Ramos (cell line): ENCODE data around the gene LENG1.
"Not testable (repeated sequence)": the region's sequence is repeated elsewhere in the genome, so short reads cannot be mapped to it uniquely, and the experiment has no call there.

ENCODE experiments used
- in situ Hi-C: fragments of 300-500 bp; cut with MboI; formaldehyde crosslinking; loops from one replicate; pipeline ENCODE4 v1.14.3; 2022; ENCODE audit warnings: low sequenced_read_pairs; ENCODE audit not compliant: unreplicated experiment

Gene LENG1

DNA sequence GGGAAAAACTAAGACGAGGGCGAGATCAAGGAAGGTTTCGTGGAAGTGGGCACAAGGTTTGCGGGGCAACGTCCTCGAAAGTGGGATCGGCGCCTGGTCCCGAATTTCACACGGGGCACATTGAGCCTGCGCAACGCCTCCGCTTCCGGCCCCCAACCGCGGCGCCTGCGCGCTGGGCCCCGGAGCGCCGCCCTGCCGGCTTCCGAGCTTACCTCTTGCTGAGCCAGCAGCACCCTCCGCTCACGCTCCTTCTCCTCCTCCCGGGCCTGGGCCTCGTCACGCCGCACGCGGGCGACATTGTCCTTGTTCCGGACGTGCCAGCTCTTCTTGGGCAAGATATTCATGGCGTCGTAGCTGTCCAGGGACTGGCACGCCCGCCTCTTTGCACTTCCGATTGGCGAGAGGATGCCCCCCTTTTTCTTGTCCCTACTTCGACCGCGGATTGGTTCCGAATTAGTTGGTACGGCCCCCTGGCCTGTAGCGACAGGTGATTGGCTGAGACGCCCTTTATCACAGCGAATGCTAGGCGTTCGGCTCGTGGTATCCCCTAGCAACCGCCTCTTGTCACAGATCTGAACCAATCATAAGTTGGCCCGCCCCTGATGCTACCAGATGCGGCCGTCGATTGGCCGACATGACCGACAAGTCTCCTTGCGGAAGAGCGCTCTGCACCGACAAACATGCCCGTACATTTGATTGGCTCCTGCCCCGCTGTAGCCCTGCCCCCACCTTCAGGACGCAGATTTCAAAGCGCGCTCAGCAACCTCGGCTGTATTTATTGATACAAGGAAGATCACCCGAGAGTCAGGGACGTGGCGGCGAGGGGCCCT lies at the start of gene LENG1:
Gene LENG1 (minus strand): TSS at position 370 of the 830 bp plus-strand sequence. CDS start 26 bp downstream, at position 344.
- in situ Hi-C loops: loop anchor here (5.0 kb wide), 1 partner anchor 73 kb away; no protein-coding TSS in a partner anchor

DNA sequence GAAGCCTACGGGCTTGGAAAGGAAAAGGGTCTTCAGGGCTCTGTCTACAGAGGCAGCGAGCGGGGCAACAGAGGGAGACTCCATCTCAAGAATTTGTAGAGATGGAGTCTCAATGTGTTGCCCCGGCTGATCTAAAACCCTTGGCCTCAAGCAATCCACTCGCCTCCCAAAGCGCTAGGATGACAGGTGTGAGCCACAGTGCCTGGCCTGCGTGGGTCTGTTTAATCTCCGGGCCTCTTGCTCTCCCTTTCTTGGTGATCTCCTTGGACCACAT lies 49.2 kb upstream of the LENG1 start:
- in situ Hi-C loops: no loop called here

DNA sequence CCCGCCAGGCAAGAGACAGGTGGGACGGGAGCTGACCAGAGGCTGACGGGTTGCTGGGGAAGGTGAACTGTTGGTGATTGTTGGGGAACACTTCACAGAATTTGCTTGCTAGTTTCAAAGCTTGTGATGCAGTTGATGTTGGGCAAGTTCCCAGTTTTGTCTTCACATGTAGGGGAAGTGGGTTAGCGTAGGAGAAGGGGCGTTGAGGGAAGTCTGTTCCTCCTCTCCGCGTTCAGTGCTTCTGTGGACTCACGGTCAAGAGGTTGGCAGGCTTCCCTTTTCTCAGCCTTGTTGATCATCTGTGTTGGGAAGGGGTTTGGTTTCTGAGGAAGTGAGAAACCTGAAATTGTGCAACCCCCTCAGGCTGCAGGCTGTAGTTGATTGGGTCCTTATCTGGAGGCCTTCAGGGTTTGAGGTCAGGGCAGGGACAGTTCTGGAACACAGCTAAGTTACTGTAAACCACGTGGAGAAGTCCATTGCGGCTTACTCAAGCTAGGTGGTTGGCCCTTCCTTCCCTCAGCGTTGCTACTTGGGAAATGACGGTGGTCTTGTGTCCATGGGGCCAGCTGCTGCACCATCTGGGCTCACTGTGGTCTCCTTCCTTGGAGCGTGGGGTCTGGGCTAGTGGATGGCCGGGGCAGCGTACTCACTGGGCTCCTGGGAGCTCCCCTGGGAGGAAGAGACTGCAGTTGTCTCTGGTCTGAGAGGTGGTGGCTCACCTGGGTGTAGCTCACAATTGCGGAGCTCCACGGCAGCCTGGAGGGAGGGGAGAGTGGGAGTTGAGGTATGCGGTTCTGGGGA lies 48.7 kb upstream of the LENG1 start:
- in situ Hi-C loops: no loop called here

DNA sequence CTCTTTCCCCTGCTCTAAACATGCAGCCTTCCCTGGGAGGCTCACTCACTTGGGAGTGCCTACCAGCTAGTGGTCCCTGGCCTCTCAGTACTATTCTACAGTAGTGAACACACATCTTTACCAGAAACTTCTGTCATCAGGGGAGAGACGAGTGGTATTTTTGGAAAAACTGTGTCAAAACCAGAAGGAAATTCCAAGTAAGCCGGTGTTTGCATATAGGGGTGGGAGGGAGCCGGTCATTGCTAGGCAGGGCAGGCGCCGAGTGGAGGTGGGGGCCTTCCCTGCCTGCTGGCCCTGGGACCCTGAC lies 48.1 kb upstream of the LENG1 start:
- in situ Hi-C loops: no loop called here

DNA sequence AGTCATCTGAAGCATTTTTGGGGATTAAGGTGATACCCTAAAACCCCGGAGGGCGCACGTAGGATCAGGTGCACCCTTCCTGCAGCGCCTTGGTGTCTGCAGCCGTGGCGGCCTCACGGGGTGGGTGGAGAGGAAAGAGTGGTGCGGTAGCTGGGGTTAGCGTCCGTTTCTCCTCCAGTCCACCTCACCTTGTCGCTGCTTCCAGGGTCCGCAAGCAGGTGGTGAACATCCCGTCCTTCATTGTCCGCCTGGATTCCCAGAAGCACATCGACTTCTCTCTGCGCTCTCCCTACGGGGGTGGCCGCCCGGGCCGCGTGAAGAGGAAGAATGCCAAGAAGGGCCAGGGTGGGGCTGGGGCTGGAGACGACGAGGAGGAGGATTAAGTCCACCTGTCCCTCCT lies 47.7 kb upstream of the LENG1 start:
- in situ Hi-C loops: not testable (repeated sequence)

DNA sequence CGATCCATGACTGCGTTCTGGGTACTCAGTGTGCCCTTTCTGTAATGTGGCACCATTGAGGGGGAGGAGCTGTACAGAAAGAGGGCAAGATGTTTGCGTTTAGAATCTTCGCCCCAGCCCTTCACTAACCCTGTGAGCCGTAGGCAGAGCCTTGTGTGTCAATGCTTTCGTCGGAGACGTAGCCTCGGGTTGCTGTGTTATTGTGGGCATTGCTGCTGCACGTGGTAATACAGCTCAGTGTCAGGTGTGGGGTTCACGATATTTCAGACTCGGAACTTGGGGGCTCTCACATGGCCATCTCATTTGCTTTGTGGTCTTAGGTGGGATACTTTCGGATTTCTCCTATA lies 47.3 kb upstream of the LENG1 start:
- in situ Hi-C loops: no loop called here

DNA sequence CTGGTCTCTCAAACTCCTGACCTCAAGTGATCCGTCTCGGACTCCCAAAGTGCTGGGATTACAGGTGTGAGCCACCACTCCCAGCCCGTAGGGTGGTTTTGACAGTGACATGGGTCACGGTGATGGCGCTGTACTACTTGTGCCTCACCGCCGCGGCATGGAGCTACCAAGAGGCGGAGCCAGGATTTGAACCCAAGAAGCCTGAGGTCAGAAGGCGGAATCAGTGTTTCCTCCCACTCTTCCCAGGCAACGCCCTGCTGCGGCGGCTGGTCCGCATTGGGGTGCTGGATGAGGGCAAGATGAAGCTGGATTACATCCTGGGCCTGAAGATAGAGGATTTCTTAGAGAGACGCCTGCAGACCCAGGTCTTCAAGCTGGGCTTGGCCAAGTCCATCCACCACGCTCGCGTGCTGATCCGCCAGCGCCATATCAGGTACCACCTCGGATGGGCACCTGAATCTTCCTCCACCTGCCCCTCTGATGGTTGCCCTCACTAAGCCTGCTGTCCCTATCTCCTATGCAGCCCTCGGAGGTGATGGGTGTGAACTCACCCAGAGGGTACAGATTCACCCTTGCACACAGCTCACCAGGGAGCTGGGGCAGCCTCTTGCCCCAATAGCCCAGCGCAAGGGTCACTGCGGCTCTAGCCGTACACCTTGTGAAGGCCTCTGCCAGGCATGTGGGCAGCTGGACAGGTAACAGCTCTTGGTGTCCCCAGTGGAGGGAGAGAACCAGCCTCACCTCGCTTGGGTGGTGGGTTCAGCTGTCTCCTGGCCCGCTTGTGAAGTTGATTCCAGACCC lies 46.7 kb upstream of the LENG1 start:
- in situ Hi-C loops: no loop called here

DNA sequence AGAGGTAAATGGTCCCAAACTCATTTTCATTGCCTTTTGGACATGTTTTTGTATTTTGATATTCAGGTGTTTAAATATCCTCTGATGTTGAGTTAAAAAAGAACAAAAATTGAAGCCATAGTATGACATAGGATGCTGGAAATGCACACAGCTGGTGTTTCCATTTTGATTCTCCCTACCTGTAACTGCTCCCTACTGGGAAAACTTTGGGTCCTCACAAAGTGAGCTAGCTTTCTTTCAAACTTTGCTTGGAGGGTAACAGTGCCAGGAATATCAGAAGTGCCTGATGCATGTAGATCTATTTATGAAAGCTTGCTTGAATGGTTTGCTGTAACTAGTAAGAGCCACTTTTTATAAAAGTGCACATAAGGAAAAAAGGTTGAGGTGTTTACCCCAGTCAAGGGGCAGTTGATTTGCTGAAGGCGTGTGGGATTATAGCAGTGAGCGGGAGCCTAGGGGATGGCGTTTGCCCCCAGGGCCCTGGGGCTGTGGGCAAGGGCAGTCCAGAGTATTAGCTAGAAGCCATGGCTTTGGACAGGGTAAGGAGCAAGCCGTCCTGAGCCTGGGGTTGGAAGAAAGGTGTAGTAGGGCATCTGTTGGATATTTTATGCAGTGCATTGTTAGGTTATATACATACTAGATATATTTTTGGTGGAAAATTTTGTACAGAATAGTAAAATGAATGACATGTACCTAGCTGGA lies 45.4 kb upstream of the LENG1 start:
- in situ Hi-C loops: no loop called here

DNA sequence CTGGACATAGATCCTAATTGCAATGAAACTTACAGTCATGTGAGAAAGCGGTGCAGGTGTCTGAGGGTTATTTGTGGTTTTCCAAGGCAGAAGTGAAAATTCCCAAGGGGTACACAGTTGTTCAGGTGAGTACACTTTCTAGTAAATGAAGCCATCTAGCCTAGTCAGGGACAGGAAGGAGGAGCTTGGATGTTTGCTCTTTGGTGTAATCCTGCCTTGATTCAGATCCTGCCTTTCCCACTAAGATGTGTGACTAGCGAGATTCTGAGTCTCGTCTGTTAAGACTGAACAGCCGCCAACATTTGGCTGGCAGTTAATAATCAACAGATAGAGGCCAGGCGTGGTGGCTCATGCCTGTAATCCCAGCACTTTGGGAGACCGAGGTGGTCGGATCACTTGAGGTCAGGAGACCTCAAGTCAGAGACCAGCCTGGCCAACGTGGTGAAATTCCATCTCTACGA lies 43.7 kb upstream of the LENG1 start:
- in situ Hi-C loops: no loop called here

DNA sequence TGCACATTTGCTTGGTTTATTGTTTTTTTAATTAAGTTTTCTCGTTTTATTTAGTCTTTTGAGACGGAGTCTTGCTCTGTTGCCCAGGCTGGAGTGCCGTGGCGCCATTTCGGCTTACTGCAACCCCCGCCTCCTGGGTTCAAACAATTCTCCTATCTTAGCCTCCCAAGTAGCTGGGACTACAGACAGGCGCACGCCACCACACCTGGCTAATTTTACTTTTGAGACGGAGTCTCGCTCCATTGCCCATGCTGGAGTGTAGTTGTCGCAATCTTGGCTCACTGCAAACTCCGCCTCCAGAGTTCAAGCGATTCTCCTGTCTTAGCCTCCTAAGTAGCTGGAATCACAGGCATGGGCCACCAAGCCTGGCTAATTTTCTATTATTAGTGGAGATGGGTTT lies 42.5 kb upstream of the LENG1 start:
- in situ Hi-C loops: no loop called here

DNA sequence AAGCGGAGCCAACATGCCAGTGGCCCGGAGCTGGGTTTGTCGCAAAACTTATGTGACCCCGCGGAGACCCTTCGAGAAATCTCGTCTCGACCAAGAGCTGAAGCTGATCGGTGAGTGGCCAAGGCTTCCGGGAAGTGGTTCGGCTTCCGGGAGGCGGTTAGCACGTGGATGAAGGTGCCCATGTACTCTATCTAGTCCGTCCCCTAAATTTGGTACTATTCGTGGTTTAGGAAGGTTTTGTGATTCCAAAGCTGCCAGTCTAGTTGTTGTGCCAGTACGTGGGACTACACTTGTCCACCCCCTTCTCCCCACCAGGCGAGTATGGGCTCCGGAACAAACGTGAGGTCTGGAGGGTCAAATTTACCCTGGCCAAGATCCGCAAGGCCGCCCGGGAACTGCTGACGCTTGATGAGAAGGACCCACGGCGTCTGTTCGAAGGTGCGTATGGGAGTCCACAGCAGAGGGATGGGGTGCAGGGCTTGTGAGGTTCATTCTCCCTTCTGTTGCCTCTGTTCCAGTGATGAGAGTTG lies 41.7 kb upstream of the LENG1 start:
- in situ Hi-C loops: no loop called here

DNA sequence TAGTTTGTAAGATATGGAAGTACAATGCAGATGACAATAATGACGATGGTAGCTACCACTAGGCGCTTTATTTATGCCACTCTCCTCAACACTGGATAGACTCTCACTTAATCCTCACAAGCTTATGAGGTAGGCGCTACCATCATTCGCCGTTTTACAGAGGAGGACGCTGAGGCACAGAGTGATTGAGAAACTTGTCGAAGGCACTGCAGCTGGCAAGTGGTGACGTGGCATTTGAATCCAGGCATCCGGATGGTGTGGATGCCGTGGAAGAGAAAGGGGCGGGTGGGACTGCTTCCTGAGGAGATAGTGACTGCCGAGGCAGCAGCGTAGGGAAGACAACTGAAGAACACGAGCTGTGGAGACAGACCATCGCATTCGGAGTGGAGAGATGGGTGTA lies 39.9 kb upstream of the LENG1 start:
- in situ Hi-C loops: loop anchor here (25.0 kb wide), 1 partner anchor 1463 kb away; the partner anchor contains the start of gene U2AF2

DNA sequence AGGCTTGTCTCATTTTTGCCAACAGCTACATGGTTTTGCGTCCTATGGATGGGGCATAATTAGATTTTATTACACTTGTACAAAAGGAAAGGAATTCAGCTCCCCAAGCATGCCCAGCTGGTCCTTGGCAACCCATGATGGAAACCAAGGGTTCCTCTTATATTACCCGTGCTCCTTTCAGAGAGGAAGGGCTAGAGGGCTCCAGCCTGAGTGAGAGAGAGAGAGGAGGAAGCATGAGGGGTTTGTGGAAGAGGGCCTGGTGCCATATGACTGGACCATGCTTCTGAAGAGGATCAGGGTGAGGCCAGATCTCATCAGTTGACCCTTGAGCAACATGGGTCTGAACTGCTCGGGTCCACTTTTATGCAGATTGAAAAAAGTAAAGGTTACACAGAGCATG lies 37.6 kb upstream of the LENG1 start:
- in situ Hi-C loops: loop anchor here (25.0 kb wide), 1 partner anchor 1465 kb away; the partner anchor contains the start of gene U2AF2

DNA sequence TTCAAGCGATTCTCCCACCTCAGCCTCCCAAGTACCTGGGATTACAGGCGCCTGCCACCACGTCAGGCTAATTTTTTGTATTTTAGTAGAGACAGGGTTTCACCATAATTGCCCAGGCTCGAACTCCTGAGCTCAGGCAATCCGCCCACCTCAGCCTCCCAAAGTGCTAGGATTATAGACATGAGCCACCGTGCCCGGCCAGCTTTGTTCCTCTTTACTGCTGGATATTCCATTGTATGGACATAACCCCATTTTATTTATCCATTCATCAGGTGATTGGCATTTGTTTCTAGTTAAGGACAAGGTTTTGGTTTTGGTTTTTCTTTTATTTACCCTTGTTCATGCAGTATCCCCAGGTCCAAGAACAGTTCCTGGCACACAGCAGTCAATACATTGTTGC lies 37.0 kb upstream of the LENG1 start:
- in situ Hi-C loops: loop anchor here (25.0 kb wide), 1 partner anchor 1466 kb away; the partner anchor contains the start of gene U2AF2

DNA sequence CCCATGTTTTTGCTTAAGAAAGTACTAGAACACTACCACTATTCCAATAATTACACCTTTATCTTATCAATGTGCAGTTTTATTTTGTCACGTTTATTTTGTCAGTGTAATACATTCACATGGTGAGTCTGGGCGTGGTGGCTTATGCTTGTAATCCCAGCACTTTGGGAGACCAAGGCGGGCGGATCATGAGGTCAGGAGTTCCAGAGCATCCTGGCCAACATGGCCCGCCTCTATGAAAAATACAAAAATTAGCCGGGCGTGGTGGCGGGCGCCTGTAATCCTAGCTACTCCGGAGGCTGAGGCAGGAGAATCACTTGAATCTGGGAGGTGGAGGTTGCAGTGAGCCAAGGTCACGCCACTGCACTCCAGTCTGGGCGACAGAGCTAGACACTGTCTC lies 34.9 kb upstream of the LENG1 start:
- in situ Hi-C loops: loop anchor here (25.0 kb wide), 1 partner anchor 1468 kb away; the partner anchor contains the start of gene U2AF2

DNA sequence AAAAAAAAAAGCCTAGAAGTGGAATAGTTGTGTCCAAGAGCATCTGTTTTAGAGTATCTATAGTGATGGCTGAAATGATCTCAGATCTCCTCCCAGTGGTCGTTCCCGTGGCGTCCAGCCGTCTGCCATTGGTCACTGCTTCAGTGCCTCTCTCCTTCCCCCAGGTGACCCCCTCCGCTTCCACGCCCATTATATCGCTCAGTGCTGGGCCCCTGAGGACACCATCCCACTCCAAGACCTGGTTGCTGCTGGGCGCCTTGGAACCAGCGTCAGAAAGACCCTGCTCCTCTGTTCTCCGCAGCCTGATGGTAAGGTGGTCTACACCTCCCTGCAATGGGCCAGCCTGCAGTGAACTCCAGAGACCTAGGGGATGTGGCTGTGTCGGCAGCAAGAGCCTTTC lies 33.5 kb upstream of the LENG1 start:
- in situ Hi-C loops: loop anchor here (25.0 kb wide), 1 partner anchor 1469 kb away; the partner anchor contains the start of gene U2AF2

DNA sequence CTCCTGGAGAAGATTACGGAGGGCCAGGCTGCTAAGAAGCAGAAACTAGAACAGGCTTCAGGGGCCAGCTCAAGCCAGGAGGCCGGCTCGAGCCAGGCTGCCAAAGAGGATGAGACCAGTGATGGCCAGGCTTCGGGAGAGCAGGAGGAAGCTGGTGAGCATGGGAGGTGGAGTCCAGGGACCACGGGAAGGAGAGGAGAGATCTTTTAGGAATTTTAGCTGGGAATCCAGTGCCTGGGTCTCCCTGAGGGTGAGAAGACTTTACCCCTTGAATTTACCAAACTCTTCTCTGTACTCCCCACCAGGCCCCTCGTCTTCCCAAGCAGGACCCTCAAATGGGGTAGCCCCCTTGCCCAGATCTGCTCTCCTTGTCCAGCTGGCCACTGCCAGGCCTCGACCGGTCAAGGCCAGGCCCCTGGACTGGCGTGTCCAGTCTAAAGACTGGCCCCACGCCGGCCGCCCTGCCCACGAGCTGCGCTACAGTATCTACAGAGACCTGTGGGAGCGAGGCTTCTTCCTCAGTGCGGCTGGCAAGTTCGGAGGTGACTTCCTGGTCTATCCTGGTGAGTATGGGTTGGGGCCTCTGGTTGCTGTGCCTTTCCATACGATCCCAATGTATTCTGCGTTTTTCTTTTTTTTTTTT lies 32.4 kb upstream of the LENG1 start:
- in situ Hi-C loops: loop anchor here (25.0 kb wide), 1 partner anchor 1470 kb away; the partner anchor contains the start of gene U2AF2

DNA sequence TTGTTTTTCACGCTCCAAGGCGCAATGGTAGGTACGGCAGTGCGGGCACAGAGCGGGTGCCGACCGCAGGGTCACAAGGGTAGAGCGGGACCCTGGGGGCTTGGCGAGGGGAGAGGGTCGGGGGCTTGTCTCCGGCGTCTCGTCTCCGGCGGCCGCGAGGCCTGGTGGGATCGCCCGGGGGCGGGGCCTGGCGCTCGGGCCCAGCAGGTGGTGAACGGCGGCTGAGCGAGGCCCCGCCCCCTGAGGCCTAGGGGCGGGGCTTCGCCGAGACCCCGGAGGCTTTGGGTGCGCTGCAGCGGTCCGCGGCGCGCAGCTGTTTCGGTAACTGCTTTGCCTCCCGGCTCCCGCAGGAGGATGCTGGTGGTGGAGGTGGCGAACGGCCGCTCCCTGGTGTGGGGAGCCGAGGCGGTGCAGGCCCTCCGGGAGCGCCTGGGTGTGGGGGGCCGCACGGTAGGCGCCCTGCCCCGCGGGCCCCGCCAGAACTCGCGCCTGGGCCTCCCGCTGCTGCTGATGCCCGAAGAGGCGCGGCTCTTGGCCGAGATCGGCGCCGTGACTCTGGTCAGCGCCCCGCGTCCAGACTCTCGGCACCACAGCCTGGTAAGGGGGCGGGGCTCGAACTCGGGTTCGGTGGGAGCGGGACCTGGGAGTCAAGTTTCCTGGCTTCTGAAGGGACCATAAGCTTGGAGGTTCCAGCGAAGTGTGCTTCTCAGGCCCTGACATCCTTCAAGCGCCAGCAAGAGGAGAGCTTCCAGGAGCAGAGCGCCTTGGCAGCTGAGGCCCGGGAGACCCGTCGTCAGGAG lies 31.7 kb upstream of the LENG1 start, which contains the start of gene TSEN34:
Gene TSEN34 (plus strand): TSS at position 298 of the 800 bp plus-strand sequence. CDS start 57 bp downstream, at position 355.
- in situ Hi-C loops: loop anchor here (25.0 kb wide), 1 partner anchor 1471 kb away; the partner anchor contains the start of gene U2AF2
